ENCODE results near the gene FUBP3.
"Not testable (repeated sequence)": the region's sequence is repeated elsewhere in the genome, so short reads cannot be mapped to it uniquely, and the experiment has no call there.

The FUBP3 gene

GRCh38 chr9:130685945-130686344 lies 106.6 kb downstream of the FUBP3 start:
- DNase-seq (ENCODE audit: low spot score): not testable (repeated sequence)

- DNase-seq (ENCODE audit: low spot score): no peak
Observed at GRCh38 chr9:130687615-130688014, 108.2 kb downstream of the FUBP3 start.

Measured in kidney capillary endothelial cell (primary cell).